Kidney capillary endothelial cell (primary cell): ENCODE data around the gene SYNDIG1.

Source experiments
- DNase-seq: peaks from one replicate; pipeline ENCODE4 v3.0.0-alpha.2; 2018; ENCODE audit warnings: low spot score

Gene SYNDIG1

GRCh38 chr20:24585796-24586522 lies 116.5 kb downstream of the SYNDIG1 start:
- DNase-seq: no peak

- no peak for DNase-seq
Observed at GRCh38 chr20:24586523-24586840, 117.1 kb downstream of the SYNDIG1 start.

GRCh38 chr20:24587384-24588046 lies 118.1 kb downstream of the SYNDIG1 start:
- DNase-seq: no peak

- no peak for DNase-seq
Observed at GRCh38 chr20:24588047-24588635, 118.7 kb downstream of the SYNDIG1 start.

GRCh38 chr20:24588725-24589340 lies 119.4 kb downstream of the SYNDIG1 start:
- no peak for DNase-seq

GRCh38 chr20:24589381-24589780 lies 120.0 kb downstream of the SYNDIG1 start:
- DNase-seq: no peak

- no peak for DNase-seq
Observed at GRCh38 chr20:24589815-24590177, 120.4 kb downstream of the SYNDIG1 start.

- DNase-seq: no peak
Observed at GRCh38 chr20:24590178-24590982, 121.0 kb downstream of the SYNDIG1 start.

GRCh38 chr20:24597051-24597450 lies 127.6 kb downstream of the SYNDIG1 start:
- no peak for DNase-seq

GRCh38 chr20:24598346-24598745 lies 128.9 kb downstream of the SYNDIG1 start:
- DNase-seq: no peak

GRCh38 chr20:24598996-24599395 lies 129.6 kb downstream of the SYNDIG1 start:
- no peak for DNase-seq

- no peak for DNase-seq
Observed at GRCh38 chr20:24600012-24600411, 130.6 kb downstream of the SYNDIG1 start.

GRCh38 chr20:24603454-24603853 lies 134.0 kb downstream of the SYNDIG1 start:
- DNase-seq: no peak

- no peak for DNase-seq
Observed at GRCh38 chr20:24604966-24605665, 135.7 kb downstream of the SYNDIG1 start.

GRCh38 chr20:24605937-24606455 lies 136.6 kb downstream of the SYNDIG1 start:
- DNase-seq: no peak

- DNase-seq: no peak
Observed at GRCh38 chr20:24607402-24607801, 138.0 kb downstream of the SYNDIG1 start.

- no peak for DNase-seq
Observed at GRCh38 chr20:24608926-24609667, 139.7 kb downstream of the SYNDIG1 start.

- no peak for DNase-seq
Observed at GRCh38 chr20:24609757-24610156, 140.3 kb downstream of the SYNDIG1 start.

- DNase-seq: no peak
Observed at GRCh38 chr20:24610341-24611115, 141.1 kb downstream of the SYNDIG1 start.
